Embryonic facial prominence (tissue), 1 donor: ENCODE results near the gene HUS1B.

Experiments used
- DNase-seq: peaks from one replicate; pipeline ENCODE4 v3.0.0-alpha.2; 2016; ENCODE audit errors: extremely low spot score

HUS1B gene

DNA sequence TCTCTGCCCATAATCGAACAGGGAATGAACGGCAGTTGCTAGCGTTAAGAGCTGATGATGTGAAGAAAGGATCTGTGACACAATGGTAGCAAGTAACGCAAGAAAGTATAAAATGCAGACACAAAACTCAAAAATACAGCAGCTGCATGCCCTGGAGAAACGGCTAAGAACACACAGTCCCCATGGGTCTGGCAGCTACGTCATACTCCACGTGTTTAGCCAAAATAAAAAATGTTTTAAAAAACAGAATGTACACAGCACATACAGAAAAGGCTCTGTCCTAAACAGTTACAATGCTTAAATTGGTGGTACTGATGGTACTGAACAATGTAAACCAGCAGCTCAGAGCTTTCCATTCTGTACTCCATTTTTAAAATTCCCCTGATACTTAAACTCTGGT, 34.4 kb downstream of the HUS1B start:
- no peak for DNase-seq

DNA sequence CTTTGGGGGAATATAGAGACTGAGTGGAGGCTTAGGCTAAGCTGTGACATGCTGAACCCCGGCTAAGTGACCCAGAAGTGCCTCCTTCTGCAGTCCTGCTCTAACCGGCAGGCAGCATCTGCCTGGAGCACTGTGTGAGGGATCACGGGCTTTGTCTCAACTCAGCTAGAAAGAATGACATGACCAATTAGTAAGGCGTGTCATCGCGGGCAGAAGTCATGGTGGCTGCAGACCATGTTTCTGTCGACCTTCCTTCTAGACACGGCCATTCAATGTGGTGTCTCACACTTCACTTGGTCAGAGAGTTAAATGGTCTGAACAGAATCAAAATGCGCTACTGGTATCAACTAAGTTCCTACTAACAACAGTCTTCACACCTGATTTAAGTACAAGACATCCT, 35.0 kb downstream of the HUS1B start:
- DNase-seq = no peak

DNA sequence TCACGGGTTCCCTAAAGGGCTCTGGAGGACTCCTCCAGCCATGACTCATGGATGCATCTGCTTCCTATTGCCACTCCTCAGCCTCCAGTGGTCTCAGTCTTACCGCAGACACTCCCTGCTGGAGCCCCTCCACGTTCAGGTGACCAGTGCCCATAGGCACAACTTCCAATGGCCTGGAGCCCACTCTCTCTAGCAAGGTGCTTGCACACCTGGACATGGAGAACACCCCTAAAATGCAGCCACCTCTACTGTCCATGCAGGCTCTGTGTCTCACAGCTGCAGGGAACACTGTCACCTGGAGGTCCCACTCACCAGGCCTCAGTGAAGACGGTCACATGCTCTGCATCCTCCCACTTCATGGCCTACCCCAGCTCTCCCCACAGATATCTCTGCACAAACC, 36.0 kb downstream of the HUS1B start:
- DNase-seq = no peak

DNA sequence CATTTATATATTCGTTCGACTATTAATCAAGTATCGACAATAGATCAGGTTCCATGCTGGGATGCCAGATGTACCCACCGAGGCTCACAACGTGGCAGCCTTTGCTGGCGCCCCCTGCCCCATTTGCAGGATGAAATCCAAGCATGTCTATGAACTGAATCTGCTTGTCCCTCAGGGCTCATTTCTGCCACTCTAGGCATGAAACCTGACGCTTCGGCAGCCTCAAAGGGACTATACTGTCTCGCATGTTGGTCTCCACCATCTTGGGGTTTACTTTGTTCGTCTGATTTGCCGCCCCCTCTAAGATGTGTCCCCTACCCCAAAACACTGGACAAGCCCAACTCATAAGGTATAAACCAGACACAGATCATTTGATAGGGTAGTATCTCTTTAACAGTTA, 36.7 kb downstream of the HUS1B start:
- DNase-seq = no peak

DNA sequence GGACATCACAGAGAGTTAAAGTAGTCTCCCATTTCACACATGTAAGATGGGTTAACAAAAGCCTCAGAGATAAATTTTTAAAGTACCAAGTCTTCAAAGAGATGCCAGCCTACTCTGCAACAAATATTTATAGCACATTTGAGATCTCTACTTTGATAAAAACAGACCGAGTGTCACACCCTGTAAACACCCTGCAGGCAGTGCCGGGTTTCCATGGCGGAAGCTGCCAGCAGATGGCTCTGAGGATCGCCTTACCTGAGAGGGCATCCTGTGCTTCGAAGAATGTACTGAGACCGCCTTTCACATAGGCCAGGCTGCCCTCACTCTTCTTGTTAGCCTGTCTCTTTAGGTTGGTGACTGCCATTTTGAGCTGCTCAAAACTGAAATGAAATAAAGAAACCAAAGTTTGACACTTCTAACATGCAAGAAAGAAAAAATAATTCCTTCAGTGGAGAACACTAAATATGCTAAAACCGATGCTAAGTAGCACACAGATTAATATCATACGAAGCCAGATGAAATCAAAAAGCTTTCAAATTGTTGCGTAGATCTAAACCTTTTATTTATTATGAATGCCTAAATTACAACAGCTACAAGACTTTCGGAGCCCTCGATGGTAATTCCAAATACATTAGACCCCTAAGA, 39.3 kb downstream of the HUS1B start:
- no peak for DNase-seq

DNA sequence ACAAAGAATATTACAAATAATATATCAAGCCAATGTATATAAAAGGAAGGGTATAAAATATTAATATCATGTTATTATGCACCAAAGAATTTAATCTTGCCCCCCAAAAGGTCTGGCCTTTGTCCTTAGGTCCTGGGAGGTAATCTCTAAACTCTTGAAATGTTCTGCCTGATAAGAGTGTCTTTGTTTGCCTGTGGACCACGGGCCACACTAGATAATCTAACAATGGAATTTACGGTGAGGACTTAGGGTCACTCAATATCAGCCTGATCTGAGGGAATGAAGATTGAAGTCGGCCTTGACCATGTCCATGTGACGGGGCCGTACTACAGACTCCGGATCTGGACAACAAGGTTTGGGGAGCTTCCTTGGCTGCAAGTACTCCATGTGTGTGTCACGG, 42.9 kb downstream of the HUS1B start:
- DNase-seq = no peak

DNA sequence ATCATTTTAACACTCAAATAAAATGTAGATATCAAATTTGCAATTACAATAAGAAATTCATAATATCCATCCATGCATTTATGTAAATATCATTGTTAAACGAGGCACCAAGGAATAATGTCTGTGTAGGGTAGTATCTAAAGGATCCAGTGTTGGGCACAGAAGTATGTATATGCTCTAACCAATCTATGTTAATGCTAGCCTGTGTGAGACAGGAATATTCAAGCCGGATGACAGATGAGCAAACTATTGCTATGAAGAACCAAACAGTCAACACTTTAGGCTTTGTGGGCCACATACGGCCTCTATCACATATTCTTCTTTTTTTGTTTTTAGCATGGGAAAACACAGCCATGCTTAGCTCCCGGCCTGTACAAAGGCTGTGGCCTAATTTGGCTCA, 45.0 kb downstream of the HUS1B start:
- no peak for DNase-seq

DNA sequence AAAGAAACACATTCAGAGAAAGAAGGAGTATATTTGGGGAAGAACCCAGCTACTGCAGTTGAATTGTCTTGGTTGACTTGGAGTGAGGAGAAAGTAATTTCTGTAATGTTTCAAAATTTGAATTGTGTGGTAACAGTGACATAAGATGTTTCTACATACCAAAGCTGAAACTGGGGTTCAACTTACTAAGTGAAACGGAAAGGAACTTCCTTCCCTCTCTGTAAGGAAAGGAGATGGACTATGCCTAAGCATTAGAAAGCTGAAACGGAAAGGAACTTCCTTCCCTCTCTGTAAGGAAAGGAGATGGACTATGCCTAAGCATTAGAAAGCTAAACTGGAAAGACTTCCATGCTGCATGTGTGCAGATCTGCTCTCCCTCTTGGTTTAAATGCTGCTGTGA, 46.0 kb downstream of the HUS1B start:
- DNase-seq = no peak

DNA sequence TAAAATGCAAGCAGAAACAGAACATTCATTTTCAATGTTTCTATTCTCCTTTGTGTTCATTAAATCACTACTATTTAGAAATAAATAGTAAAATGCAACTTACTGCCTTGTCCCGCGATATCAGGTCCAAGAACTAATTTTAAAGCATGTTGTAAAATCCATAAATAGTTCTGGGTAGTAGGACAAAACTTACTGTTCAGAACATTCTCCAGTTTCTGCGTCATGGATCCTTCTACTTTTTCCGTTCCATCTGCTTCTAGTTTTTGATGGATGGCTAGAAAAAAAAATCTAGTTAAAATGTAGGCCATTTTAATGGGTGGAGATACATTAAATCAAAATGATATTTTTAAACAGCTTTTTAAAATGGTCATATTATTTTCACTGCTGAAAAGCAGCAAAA, 47.0 kb downstream of the HUS1B start:
- DNase-seq = no peak

DNA sequence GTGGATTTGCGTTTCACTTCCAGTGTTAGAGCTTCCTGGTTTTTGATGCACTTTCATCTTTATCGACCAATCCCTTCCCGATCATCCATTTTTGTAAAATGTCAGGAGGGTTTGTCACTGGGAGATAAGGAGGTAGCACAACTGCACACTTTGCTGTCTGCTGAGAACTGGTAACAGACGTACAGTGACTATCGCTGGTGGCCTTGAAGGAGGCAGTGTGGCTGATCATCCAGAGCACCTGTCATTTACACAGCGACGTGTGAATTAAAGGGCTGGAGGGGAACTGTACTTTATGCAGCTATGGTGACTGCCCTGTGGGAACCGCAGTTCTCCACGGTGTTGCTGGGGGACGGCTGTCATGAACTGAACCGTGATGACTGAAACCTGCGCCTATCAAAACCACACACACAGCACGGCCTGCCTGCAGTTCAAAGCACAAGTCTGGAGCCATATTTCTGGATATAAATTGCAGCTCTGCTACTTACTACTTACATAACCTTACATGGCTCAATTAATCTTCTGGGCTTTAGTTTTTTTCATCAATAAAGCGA, 50.0 kb downstream of the HUS1B start:
- DNase-seq = no peak
